ENCODE measurements around the gene ZHX3. TPM values are rescaled to one million over a fixed set of nuclear protein-coding genes. Genes with fewer than 3 reads are reported as not detected.

The ZHX3 gene
- total and polyA plus RNA-seq, 9 of the 15 experiments (the other 6 are each of a cell fraction or from before 2014, with no cell fraction given): 0.80 to 14.6 (median 4.9) TPM

GRCh38 chr20:41340327-41341055 is 23.0 kb upstream of the ZHX3 start, which contains the start of gene LPIN3 (continued):
- TF ChIP-seq FOXA3 (CRISPR knock-in tag; conservative IDR thresholded peaks at IDR 0.05 in 1 of 2, IDR thresholded peaks at IDR 0.05 in 1 of 2) (no peak), ARID1B (IDR thresholded peaks at IDR 0.05) (no peak), ZNF282 (CRISPR knock-in tag; IDR thresholded peaks at IDR 0.05) (no peak), TEAD2 (tag; IDR thresholded peaks at IDR 0.05) (no peak), EHMT2 (IDR thresholded peaks at IDR 0.05) (no peak), DLX4 (CRISPR knock-in tag; IDR thresholded peaks at IDR 0.05) (no peak), BDP1 (IDR thresholded peaks at IDR 0.05; ENCODE audit: insufficient read depth, insufficient read length) (no peak), ZNF436 (CRISPR knock-in tag; IDR thresholded peaks at IDR 0.05) (no peak), CEBPB (tag; IDR thresholded peaks at IDR 0.05) (no peak), CREB5 (CRISPR knock-in tag; IDR thresholded peaks at IDR 0.05) (no peak), ZBTB9 (CRISPR knock-in tag; IDR thresholded peaks at IDR 0.05) (no peak), ZBTB17 (CRISPR knock-in tag; IDR thresholded peaks at IDR 0.05) (no peak), ZNF398 (CRISPR knock-in tag; IDR thresholded peaks at IDR 0.05) (no peak)
- TF ChIP-seq, protein P1, sequence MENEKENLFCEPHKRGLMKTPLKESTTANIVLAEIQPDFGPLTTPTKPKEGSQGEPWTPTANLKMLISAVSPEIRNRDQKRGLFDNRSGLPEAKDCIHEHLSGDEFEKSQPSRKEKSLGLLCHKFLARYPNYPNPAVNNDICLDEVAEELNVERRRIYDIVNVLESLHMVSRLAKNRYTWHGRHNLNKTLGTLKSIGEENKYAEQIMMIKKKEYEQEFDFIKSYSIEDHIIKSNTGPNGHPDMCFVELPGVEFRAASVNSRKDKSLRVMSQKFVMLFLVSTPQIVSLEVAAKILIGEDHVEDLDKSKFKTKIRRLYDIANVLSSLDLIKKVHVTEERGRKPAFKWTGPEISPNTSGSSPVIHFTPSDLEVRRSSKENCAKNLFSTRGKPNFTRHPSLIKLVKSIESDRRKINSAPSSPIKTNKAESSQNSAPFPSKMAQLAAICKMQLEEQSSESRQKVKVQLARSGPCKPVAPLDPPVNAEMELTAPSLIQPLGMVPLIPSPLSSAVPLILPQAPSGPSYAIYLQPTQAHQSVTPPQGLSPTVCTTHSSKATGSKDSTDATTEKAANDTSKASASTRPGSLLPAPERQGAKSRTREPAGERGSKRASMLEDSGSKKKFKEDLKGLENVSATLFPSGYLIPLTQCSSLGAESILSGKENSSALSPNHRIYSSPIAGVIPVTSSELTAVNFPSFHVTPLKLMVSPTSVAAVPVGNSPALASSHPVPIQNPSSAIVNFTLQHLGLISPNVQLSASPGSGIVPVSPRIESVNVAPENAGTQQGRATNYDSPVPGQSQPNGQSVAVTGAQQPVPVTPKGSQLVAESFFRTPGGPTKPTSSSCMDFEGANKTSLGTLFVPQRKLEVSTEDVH (IDR thresholded peaks at IDR 0.05; ENCODE audit: low read depth, partially characterized antibody): no peak
- TF ChIP-seq, protein P2, sequence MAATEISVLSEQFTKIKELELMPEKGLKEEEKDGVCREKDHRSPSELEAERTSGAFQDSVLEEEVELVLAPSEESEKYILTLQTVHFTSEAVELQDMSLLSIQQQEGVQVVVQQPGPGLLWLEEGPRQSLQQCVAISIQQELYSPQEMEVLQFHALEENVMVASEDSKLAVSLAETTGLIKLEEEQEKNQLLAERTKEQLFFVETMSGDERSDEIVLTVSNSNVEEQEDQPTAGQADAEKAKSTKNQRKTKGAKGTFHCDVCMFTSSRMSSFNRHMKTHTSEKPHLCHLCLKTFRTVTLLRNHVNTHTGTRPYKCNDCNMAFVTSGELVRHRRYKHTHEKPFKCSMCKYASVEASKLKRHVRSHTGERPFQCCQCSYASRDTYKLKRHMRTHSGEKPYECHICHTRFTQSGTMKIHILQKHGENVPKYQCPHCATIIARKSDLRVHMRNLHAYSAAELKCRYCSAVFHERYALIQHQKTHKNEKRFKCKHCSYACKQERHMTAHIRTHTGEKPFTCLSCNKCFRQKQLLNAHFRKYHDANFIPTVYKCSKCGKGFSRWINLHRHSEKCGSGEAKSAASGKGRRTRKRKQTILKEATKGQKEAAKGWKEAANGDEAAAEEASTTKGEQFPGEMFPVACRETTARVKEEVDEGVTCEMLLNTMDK (IDR thresholded peaks at IDR 0.05; ENCODE audit: borderline replicate concordance, insufficient read depth, low read depth, low read length, poor library complexity, severe bottlenecking): no peak
